CD4-positive, alpha-beta T cell (primary cell): ENCODE results near the gene SLC44A5. TPM values are rescaled to one million over a fixed set of nuclear protein-coding genes. Genes with fewer than 3 reads are reported as not detected.

Source experiments
- ATAC-seq: fragments of 200-7000 bp; cut with Tn5 transposase; one replicate; pipeline ENCODE4 v1.10.0; 2022; ENCODE audit warnings: mild to moderate bottlenecking; ENCODE audit not compliant: poor library complexity
- CTCF ChIA-PET: fragments of 350-600 bp; sonication (Branson Sonifier 250); formaldehyde crosslinking; loops from one replicate; lab custom pipeline; 2021; ENCODE audit warnings: antibody characterized with exemption, inconsistent platforms; lab: Charles Lee
- POLR2A ChIA-PET: fragments of 350-600 bp; sonication (Branson Sonifier 250); formaldehyde crosslinking; loops from one replicate; lab custom pipeline; 2021; ENCODE audit warnings: antibody characterized with exemption, inconsistent platforms; lab: Charles Lee
- DNase-seq, 14 experiments: peaks; one replicate each; pipeline ENCODE4 v3.0.0-alpha.2; 2013 to 2020; ENCODE audit warnings: mixed read lengths in 2 of 14
- H3K27ac ChIP-seq, 2 donors: one replicate each; pipeline versions ENCODE4 v1.5.1 to v1.7.0; 2013; ENCODE audit warnings: low read length in 2 of 2, low read depth in 1 of 2, mild to moderate bottlenecking in 1 of 2
- H3K27me3 ChIP-seq, 2 experiments: 1 replicate in 1 of 2; 2 replicates in 1 of 2; pipeline versions ENCODE4 v1.6.1 to v1.7.0; 2013; ENCODE audit warnings: low read length in 2 of 2, control low read depth in 1 of 2, mild to moderate bottlenecking in 1 of 2, moderate library complexity in 1 of 2; ENCODE audit not compliant: insufficient read depth in 2 of 2, control insufficient read depth in 1 of 2
- H3K36me3 ChIP-seq: one replicate; pipeline ENCODE4 v1.6.1; 2013; ENCODE audit warnings: low read length, control low read depth; ENCODE audit not compliant: insufficient read depth
- H3K4me1 ChIP-seq: one replicate; pipeline ENCODE4 v1.6.1; 2013; ENCODE audit warnings: low read length, control low read depth; ENCODE audit not compliant: insufficient read depth
- H3K4me3 ChIP-seq: one replicate; pipeline ENCODE4 v1.5.1; 2013; ENCODE audit warnings: mild to moderate bottlenecking, low read length, moderate library complexity
- H3K9me3 ChIP-seq, 2 experiments: 1 replicate in 1 of 2; 2 replicates in 1 of 2; pipeline versions ENCODE4 v1.6.1 to v1.7.0; 2013; ENCODE audit warnings: low read length in 2 of 2, mild to moderate bottlenecking in 2 of 2, control low read depth in 1 of 2, moderate library complexity in 1 of 2; ENCODE audit not compliant: control insufficient read depth in 1 of 2, insufficient read depth in 1 of 2
- H3K27ac Mint-ChIP-seq: one replicate; pipeline ENCODE4 v1.8.0; 2020; ENCODE audit warnings: mixed read lengths
- H3K27me3 Mint-ChIP-seq: one replicate; pipeline ENCODE4 v1.8.0; 2021; ENCODE audit warnings: mixed read lengths
- H3K36me3 Mint-ChIP-seq: one replicate; pipeline ENCODE4 v1.8.0; 2021; ENCODE audit warnings: low read depth, mixed read lengths
- H3K4me1 Mint-ChIP-seq: one replicate; pipeline ENCODE4 v1.8.0; 2021; ENCODE audit warnings: low read depth, mixed read lengths
- H3K4me3 Mint-ChIP-seq: one replicate; pipeline ENCODE4 v1.8.0; 2020; ENCODE audit warnings: mild to moderate bottlenecking, mixed read lengths
- H3K9me3 Mint-ChIP-seq: one replicate; pipeline ENCODE4 v1.8.0; 2020; ENCODE audit warnings: mixed read lengths
- CTCF ChIP-seq: fragments of 200-600 bp; IDR thresholded peaks from one replicate; pipeline ENCODE4 v1.8.0; 2022; ENCODE audit warnings: antibody characterized with exemption, mild to moderate bottlenecking
- intact Hi-C, 2 experiments: fragments of 100-400 bp; cut with DNase I in 1 of 2; cut with micrococcal nuclease in 1 of 2; formaldehyde crosslinking; loops; one replicate each; pipeline versions ENCODE4 v1.15.1 to v1.9.0; 2023 to 2025; cut with DNase I, micrococcal nuclease
- total RNA-seq, 174 experiments: library from RNA in 2 of 174; stranded (reverse) in 2 of 174; gene quantifications; one replicate each; pipeline ENCODE4 v1.2.3 and lab custom pipeline; 2021 to 2026

Gene SLC44A5
- total RNA-seq, 2 experiments from 2014 or later: not detected

DNA sequence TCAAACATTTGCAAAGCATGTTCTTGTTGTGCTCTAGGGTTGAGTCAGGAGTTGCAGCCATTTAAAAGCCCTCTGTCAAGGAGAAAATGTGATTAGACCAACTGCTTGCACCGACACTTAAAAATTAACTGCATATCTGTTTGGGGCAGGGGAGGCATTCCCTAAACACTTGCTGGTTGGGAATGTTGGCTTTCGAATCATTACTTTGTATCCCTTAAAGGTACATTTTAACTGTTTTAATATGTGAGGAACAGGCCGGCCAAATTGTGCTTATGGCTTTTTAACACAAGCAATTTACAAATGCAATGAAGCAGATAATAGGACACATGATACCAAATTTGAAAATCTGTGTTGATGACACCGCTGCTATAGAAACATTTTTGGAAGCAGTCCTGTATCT lies 317.6 kb downstream of the SLC44A5 start:
- Mint-ChIP-seq H3K4me3 (no peak overlapping the region), H3K9me3 (peaks cover 5% of the 10 kb centered on the region), H3K4me1 (no peaks in the 10 kb centered on the region), H3K27ac (no peak overlapping the region), H3K27me3 (no peaks in the 10 kb centered on the region), H3K36me3 (no peaks in the 10 kb centered on the region)
- DNase-seq (no peak), ATAC-seq (no peak)
- ChIA-PET POLR2A (no interaction called here), CTCF (no interaction called here)
- Histone ChIP-seq H3K36me3 (no peaks in the 10 kb centered on the region), H3K4me1 (no peaks in the 10 kb centered on the region), H3K27ac (no peak overlapping the region), H3K27me3 (no peaks in the 10 kb centered on the region), H3K4me3 (no peak overlapping the region), H3K9me3 (no peaks in the 10 kb centered on the region)
- TF ChIP-seq CTCF: no peak
- intact Hi-C loops: no loop called here

GRCh38 chr1:75292013-75292412 lies 318.9 kb downstream of the SLC44A5 start:
- no peak overlapping the region for H3K27ac ChIP-seq
- no peaks in the 10 kb centered on the region for H3K4me1 ChIP-seq
- H3K27me3 ChIP-seq: no peaks in the 10 kb centered on the region
- no peak overlapping the region for H3K4me3 Mint-ChIP-seq
- no peak for DNase-seq
- H3K36me3 ChIP-seq: no peaks in the 10 kb centered on the region
- ChIA-PET CTCF (interaction anchor here (0.6 kb wide), 1 partner anchor 9 kb away, joined by 3 read pairs; no protein-coding TSS in a partner anchor), POLR2A (no interaction called here)
- no peaks in the 10 kb centered on the region for H3K4me1 Mint-ChIP-seq
- TF ChIP-seq CTCF: no peak
- intact Hi-C loops: no loop called here
- no peaks in the 10 kb centered on the region for H3K27me3 Mint-ChIP-seq
- H3K36me3 Mint-ChIP-seq: no peaks in the 10 kb centered on the region
- H3K27ac Mint-ChIP-seq: no peak overlapping the region
- ATAC-seq: no peak
- no peak overlapping the region for H3K4me3 ChIP-seq
- no peaks in the 10 kb centered on the region for H3K9me3 ChIP-seq
- H3K9me3 Mint-ChIP-seq: peaks cover 3% of the 10 kb centered on the region

DNA sequence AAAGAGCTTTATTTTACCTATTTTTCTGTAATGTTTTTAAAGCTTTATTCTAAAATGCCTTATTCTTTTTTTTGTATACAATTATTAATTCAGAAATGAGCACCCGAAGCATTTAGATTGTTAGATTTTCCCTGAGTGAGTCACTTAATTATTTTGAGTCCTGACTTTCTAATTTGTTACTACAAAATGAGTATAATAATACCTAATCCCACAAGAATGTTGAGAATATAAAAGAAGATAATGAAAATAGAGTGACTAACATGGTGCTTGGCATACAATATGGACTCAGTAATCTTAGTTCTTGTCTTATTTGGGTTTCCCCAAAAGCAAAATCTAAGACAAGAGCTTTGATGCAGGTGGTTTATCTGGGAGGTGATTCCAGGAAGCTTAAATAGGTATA lies 334.5 kb downstream of the SLC44A5 start:
- H3K9me3 Mint-ChIP-seq: peaks cover 6% of the 10 kb centered on the region
- H3K4me3 Mint-ChIP-seq: no peak overlapping the region
- no peak overlapping the region for H3K4me3 ChIP-seq
- no peaks in the 10 kb centered on the region for H3K36me3 ChIP-seq
- H3K4me1 Mint-ChIP-seq: no peaks in the 10 kb centered on the region
- H3K9me3 ChIP-seq: no peaks in the 10 kb centered on the region
- H3K27ac ChIP-seq: no peak overlapping the region
- TF ChIP-seq CTCF: no peak
- no peaks in the 10 kb centered on the region for H3K4me1 ChIP-seq
- intact Hi-C loops: no loop called here
- ATAC-seq (no peak), DNase-seq (no peak)
- no peaks in the 10 kb centered on the region for H3K27me3 ChIP-seq
- ChIA-PET CTCF (interaction anchor here (1.3 kb wide), 1 partner anchor 11 kb away, joined by 5 read pairs; no protein-coding TSS in a partner anchor), POLR2A (no interaction called here)
- H3K36me3 Mint-ChIP-seq: no peaks in the 10 kb centered on the region
- H3K27ac Mint-ChIP-seq: no peak overlapping the region
- no peaks in the 10 kb centered on the region for H3K27me3 Mint-ChIP-seq
